ENCODE measurements around the gene STX1A.

STX1A gene

DNA sequence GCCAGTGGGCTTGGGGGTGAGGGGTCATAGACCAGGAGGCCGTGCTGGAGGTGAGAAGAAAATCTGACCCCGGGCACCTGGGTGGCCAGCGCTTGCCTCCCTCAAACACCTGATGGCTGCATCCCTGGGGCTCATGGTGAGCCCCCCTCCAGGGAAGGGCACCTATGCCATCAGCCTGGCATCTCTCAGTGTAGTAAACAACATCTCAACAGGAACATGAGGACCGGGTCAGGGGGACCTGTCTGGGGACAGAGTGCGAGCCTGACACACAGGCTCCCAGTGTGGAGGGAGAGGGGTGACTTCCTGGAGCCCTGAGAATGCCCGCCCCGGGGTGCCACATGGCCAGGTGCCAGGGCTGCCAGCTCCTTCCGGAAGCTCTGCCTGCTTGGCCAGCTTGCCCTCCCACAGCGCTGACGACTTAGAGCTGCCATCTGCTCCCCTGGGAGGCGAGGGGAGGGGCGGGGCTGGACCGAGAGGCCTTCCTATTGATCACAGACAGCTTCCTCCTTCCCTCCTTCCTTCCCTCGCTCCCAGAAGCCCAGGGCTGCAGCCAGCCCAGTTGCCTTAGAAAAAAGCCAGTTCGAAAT is 12.3 kb downstream of the STX1A start:
- no peak for DNase-seq (ENCODE audit: low read depth, low spot score)

DNA sequence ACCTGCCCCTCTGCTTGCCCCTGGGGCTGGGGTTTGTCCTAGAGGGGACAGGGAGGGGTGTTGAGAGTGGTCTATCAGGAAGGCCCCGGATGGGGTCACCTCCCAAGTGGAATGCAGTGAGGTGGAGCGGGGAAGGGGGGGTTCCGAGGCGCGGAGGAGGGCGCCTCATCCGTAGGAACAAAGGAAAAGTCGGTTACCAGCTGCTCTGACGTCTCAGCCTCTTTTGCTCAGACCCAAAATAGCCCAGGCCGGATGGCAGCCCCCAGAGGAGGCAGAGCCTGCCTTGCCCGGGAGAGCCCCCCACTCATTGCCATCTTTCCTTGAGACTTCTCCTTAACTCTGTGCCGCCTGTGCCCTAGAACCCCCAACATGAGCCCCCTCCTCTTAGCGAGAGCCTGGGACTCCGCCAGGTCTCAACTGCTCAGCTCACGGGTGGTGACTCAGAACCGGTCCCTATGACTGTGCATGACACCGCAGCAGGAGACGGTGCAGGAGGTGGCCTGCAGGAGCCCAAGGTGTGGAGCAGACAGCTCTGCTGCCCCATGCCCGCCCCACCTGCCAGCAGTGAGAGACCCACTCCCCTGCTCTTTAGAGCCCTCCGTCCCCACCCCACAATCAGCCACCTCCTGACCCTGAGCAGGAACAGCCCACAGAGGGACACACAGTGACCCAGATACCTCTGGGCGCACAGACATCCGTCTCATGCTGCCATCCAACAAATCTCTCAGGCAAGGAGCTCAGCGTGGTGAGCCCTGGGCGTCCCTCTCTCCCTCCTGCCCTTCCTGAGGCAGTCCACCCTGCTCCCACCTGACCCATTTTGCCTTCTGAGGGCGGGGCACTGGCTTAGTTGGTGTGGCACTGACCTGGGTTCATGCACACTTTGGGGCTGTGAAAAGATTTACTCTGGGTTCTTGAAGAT is 13.1 kb downstream of the STX1A start:
- DNase-seq (ENCODE audit: low read depth, low spot score): no peak

DNA sequence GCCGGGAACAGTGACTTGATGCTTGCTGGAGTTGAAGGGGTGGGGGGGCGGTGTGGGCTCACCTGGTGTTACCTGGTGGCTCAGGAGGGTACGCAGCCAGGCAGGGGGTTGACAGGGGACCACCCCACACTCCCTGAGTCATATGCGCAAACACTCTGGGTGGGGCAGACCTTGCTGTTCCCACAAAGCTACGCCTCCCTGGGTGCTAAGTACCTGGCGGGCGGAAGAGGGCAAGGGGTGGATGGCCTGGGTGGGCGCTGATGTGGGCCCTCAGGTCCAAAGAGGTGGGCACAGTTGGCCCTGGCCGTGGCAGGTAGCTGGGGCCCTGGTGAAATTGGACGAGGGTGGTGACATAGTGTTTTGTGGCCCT is 13.9 kb downstream of the STX1A start:
- no peak for DNase-seq (ENCODE audit: low read depth, low spot score)

DNA sequence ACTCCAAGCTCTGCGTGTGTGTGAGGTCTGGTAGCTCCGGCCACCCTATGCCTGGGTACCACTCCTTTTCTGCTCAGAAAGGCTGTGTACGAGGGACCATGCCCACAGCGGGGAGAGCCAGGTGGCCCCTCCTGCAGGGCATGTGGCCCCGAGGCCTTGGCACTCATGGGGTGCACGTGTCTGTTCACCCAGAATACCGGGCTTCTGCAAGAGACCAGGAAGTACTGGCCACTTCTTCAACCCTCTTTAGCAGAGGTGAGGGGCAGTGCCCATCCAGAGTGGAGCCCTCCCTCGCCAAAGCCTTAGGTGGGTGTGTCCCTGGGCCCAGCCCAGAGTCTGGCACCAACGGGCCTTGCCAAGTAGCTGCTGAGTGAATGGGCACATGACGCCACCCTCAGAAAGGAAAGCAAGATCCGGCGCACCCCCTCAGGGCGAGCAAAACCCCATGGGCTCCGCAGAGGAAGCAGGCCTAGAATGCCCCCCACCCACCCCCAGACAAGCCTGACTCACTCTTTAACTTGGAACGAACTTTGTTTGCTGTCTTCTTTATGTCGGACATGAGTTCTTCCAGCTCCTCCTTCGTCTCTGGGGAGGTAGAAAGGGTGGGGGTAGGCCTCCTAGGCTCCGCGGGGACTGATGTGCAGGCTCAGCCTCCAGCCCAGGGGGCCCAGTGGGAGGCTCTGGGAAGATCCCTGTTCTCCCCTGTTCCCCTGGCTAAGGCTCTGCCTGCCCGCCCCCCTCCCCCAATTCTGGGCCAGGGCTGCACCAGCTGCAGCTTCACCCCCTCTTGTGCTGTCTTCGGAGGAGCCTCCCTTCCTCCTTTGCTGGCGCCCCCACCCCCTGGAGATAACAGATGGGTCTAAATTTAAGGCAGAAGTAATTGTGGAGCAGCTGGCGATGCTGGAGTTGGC is 14.6 kb downstream of the STX1A start:
- DNase-seq (ENCODE audit: low read depth, low spot score): no peak

DNA sequence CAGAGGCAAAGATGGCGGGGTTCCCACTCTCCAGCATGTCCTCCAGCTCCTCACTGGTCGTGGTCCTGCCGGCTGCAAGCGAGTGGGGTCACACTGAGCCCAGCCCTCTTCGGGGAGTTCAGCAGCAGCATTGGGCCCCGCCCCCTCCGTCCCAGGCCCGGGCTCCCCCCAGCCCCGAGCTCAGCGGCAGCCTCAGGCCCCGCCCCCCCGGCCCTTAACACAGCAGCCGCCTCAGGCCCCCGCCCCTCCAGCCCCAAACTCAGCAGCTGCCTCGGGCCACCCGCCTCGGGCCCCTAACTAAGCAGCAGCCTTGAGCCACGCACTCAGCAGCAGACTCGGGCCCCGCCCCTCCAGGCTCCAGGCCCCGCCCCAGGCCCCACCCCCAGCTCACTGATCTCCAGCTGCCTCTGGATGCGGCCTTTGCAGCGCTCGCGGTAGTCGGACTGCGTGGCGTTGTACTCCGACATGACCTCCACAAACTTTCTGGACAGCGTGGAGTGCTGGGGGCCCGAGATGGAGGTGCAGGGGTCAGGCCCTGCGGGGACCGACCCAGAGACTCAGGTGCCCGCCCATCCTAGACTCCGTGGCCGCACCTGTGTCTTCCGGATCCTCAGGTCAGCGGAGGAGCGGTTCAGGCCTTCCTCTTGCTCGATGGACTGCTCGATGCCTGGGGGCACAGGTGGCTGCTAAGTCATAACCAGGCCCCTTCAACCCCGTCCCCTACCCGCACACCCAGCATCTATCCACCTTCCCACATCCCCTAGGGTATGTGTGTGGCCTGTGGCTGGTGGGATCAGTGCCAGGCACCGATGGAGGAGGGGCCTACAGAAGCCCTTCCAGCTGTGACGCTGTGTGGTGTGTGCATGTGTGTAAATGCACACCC is 15.5 kb downstream of the STX1A start:
- DNase-seq (ENCODE audit: low read depth, low spot score): peak; percentile 62

DNA sequence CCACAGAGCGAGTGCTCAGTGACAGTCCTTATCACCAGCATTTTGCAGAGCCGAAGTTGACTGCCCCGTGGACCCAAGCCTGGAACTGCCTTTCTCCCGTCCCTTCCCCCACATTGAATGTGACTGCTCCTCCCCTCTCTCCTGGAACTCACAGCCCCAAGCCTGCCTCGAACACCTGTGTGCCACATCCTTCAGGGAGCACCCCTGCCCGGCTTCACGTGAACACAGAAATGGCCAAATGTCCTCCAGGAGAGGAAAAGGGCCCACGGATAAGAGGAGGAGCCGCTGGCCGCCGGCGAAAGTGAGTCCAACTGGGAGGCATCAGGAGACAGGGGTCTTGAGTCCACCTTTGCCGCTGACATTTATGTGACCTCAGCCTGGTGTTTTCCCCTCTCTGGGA is 16.2 kb downstream of the STX1A start:
- no peak for DNase-seq (ENCODE audit: low read depth, low spot score)

DNA sequence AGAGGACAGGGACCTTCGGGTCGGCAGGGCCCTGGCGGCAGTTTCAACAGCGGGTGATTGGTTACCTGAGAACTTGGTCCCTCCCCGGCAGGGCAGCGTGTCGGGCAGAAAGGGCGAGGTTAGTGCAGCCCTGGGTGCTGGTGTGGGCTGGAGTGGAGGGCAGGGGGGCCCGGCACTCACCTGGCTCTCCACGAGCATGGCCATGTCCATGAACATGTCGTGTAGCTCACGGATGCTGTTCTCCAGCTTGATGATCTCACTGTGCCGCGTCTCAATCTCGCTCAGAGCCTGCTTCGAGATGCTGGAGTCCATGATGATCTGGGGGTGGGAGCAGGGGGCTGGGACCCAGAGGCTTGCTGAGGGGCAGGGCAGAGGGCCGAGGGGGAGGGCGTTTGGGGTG is 16.8 kb downstream of the STX1A start:
- no peak for DNase-seq (ENCODE audit: low read depth, low spot score)

DNA sequence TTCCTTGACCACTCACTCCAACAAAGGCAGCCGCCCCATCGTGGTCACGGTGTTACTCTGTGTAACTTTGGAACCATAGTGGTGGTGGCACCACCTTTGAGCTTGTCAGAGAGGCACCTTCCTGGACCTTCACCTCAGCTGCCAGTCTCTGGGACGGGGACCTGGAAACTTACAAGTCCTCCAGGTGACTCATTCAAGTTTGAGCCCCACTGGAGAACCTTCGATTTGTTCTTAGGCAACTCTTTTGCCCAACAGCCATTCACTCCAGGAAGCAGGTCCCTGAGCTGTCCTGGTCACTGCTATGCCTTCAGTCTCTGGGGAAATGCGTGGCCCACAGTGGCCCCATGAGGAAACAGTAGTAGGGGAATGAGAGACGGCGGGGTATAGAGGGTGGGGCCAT is 17.2 kb downstream of the STX1A start:
- DNase-seq (ENCODE audit: low read depth, low spot score): no peak

DNA sequence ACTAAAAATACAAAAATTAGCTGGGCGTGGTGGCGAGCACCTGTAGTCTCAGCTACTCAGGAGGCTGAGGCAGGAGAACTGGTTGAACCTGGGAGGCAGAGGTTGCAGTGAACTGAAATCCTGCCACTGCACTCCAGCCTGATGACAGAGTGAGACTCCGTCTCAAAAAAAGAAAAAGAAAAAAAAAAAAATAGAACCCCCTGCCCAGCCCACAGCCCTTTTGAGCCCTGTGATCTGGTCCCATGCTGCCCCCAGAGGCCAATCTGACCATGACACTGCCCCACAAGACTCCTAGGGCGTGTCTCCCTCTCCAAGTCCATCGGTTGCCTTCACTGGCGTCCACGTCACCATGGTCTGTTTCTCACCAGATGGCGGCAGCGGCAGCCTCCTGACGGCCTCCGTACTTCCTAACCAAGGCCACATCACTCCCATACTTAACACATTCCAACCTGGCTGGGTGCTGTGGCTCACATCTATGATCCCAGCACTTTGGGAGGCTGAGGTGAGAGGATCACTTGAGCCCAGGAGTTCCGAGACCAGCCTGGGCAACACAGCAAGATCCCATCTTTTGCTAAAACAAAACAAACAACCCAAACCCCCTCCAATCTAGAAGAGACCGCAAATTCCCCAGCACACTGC is 18.0 kb downstream of the STX1A start:
- peak; percentile 93 for DNase-seq (ENCODE audit: low read depth, low spot score)

DNA sequence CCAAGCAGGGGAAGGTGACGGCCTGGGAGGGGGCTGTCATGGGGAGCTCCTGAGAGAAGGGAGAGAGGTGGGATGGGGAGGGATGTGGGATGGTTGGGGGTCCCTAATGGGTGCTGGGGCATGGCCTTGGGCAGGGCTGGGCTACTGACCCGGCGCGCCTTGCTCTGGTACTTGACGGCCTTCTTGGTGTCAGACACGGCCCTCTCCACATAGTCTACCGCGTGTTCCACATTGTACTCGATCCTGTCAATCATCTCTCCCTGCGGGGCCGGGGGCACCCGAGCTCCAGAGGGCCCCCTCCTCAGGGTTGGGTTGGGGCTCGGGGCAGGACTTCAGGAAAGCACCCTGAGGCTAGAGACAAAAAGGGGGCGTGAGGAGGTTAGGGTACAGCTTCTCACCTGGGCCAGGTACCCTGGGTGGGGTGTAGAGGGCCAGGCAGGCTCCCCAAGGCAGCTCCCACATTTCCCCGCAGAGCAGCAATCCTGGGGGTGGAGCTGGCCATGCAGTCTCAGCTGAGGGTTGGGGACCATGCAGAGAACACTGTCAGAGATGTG is 18.8 kb downstream of the STX1A start:
- DNase-seq (ENCODE audit: low read depth, low spot score): no peak

DNA sequence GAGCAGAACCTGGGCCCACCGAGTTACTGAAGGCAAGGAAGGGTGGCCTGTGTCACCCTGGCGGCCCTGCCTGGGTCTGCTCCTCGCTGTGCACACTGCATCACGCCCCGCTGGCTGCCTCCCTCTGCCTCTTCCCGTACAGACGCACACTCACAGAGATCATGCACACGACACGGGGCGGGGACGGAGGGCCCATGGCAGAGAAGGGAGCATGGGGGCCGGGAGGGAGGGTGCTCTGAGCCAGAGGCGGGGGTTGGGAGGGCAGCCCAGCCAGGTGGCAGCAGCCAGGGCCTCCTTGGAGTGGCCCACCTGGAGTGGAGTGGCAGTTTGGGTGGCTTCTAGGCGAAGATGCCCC is 19.4 kb downstream of the STX1A start:
- no peak for DNase-seq (ENCODE audit: low read depth, low spot score)

DNA sequence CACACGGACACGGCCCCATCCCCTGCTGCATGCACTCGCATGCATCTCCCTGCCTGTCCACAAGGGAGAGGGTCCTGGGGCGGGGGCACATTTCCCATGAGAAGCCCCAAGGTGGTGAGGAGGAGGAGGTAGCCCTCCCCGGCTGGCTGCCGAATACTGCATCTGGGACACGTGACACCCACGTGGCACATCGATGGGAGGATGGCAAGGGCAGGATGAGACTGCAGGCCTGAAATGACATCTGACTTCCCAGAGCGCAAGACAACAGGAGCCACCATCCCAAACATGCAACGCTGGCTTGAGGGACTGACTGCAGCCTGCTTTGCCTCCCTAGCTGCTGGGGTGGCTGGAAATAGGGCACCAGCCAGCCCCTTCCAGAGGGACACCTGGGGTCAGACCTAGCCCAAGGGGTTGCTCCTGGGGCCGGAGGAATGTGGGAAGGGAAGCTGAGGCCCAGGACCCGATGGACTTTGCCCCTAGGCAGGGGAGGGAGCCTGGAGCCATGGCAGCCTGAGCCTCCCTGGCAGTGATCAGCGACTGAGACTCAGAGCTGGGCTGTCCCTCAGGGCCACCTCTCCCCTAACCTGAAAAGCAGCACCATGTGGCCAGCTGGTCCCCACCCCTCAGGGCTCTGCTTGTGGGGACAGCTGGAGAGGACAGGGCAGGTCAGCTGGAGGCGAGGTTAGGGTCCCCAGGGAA is 19.9 kb downstream of the STX1A start:
- DNase-seq (ENCODE audit: low read depth, low spot score): peak; percentile 10

DNA sequence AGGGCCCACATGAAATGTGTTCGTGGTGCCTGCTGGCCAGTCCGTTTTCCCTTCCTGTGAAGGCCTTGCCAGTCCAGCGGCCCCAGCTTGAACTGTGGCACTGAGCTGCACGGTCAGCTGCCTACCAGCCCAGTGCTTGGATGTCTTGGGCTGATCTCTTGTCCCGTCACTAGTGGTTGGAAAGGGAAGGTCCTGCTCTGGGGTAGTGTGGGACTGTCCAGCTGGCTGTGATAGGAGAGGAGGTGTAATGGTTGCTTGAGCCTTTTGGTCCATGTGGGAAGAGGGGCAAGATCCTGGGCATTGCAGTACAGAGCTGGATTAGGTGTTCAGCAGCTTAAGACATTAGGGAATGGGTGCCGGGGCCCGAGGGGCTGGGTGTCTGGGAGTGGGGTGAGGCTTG is 21.1 kb downstream of the STX1A start:
- no peak for DNase-seq (ENCODE audit: low read depth, low spot score)

DNA sequence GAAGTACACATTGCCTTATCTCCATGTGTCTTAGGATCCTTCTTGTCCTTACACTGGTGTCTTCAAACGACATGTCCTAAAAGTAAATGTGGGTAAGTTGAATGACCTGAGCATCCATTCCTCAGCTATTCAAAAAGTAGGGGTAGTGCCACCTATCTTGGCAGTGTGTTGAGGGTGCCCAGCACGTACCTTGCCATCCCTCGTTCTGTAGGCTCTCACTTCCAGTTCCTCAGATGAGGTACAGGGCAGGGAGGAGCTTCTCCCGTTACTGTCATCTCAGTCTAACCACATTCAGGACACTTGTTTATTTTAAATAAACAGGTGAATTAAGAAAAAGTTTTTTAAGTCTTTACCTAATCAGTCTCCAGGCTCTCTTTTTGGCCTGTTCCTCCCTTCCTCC is 23.1 kb downstream of the STX1A start:
- DNase-seq (ENCODE audit: low read depth, low spot score): no peak

DNA sequence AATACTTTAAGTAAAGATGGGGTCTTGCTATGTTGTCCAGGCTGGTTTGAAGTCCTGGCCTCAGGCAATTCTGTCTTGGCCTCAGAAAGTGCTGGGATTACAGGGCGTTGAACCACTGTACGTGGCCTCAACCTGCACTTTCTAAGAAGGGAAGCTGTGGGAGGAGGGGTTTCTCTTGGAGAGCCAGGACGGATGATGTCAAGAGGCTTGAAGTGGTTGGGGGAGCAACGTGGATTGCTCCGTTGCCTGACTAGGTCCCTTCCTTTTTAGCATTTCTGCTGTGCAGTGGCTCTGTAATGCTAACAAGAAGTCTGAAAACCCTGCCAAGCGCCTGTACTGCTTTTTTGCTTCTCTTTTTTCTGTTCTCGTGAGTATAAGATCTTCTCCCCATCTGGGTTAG is 28.8 kb downstream of the STX1A start:
- DNase-seq (ENCODE audit: low read depth, low spot score): no peak

DNA sequence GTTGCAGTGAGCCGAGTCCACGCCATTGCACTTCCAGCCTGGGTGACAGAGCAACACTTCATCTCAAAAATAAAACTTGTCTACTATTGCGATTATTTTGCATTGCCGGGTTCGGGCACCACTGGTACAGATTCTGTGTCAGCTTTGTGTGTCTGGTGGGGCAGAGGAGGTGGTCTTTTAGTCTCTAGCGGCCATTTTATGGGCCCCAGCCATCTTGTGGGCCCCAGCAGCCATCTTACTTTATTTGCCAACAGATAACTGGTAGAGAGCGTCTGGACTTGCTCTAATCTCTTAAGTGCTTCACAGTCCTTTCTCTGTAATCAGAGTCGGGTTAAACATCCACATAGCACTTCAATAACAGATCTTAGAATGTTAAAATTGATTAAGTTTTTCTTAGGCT is 31.2 kb downstream of the STX1A start:
- DNase-seq (ENCODE audit: low read depth, low spot score): no peak

DNA sequence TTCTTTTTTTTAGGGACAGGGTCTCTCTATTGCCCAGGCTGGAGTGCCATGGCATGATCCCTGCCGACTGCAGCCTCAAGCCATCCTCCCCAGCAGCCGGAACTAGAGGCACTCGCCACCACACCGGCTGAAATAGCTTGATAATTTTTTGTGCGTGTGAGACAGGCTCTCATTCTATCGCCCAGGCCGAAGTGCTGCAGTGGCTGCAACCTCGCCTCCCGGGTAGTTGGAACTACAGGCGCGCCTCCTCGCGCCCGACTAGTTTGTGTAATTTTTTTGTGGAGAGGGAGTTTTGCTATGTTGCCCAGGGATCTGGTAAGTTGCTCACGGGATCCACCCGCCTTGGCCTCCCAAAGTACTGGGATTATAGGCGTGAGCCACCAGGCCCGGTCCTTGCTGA is 34.2 kb downstream of the STX1A start:
- DNase-seq (ENCODE audit: low read depth, low spot score): no peak

DNA sequence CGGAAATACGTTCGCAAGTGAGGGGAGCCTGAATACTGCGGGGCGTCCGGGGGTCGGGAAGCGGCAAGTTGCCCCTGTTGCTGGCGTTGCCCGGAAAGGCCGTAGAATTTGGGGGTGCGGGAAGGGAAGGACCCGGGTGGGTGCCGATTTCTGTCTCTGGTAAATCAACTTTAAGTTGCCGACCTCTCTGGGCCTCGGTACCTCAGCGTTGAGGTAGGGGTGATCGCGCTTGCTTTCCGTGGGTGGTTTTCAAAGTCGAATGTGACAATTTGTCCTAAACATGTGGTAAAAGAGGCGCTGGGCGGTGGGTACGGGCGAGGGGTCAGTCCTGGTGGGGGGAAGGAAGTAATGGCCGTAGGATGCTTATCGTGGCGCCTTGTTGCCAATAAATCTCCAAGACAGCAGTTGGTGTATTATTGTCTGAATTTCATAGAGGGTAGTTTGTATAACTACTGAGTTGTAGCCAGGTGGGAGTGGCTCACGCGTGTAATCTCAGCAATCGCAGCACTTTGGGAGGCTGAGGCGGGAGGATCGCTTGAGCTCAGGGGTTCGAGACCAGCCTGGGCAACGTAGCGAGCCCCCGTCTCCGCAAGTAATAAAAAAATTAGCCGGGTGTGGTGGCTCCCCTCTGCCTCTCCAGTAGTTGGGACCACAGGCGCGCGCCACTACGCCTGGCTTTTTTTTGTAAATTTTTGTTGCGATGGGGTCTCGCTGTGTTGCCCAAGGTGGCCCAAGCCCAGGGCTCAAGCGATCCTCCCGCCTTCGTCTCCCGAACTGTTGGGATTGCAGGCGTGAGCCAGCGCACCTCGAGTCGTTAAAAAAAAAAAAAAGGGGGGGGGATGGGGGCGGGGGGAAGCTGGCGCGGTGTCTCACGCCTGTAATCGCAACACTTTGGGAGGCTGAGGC is 35.4 kb downstream of the STX1A start:
- DNase-seq (ENCODE audit: low read depth, low spot score): no peak

All from ELF-1 (cell line).